Jurkat, Clone E6-1 (cell line): Measurements from ENCODE around the gene ZNF385A.
A peak's percentile ranks its signal among the peaks of the same experiment; 100 is the strongest.

Experiments
- DNase-seq: peaks from one replicate; pipeline ENCODE4 v3.0.0-alpha.2; 2011; ENCODE audit warnings: low read depth, low spot score
- H3K4me3 ChIP-seq: 2 replicates; pipeline ENCODE4 v1.5.1; 2011; ENCODE audit warnings: mild to moderate bottlenecking, low read length, control low read depth, moderate library complexity

The ZNF385A gene

GRCh38 chr12:54394986-54395385 is 10.5 kb upstream of the ZNF385A start:
- H3K4me3 ChIP-seq: no peak overlapping the region
- DNase-seq: no peak

GRCh38 chr12:54394281-54394719 is 9.8 kb upstream of the ZNF385A start:
- no peak overlapping the region for H3K4me3 ChIP-seq
- no peak for DNase-seq

DNA sequence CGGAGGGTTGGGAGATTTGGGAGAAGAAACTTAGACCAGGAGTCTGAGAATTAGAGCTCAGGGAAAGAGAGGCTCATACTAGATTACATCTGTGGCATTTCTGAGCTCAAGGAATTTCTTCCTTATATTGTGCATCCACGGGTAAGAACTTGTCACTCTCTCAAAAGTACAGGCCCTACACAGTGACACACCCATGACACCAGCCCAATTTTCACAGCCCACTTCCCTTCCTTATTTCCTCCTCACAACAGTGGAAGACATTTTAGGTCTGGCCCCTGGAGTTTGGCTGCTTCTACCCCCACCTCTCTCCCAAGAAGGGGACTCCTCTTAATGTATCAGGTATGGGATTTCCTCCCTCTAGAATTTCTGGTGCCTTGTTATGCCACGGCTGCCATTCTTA is 9.2 kb upstream of the ZNF385A start:
- H3K4me3 ChIP-seq: no peak overlapping the region
- no peak for DNase-seq

DNA sequence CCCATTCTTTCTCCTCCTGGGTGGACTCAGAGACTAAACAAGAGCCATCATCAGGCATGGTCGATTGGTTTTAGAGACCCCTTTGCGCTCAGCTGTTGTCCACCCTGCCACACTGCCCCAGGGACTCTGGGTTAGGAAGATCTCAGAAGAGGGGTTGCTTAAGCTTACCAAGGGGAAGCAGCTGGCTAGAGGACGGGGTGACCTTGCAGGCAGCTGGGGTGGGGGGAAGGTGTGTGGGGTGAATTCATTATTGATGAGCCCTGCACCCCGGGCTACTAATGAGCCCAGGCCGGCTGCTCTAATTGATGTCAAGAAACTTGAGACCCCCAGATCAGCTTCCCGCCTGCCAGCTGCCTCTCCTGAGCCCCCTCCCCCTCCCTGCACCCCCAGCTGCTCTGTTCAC is 8.7 kb upstream of the ZNF385A start:
- DNase-seq: no peak
- H3K4me3 ChIP-seq: no peak overlapping the region

DNA sequence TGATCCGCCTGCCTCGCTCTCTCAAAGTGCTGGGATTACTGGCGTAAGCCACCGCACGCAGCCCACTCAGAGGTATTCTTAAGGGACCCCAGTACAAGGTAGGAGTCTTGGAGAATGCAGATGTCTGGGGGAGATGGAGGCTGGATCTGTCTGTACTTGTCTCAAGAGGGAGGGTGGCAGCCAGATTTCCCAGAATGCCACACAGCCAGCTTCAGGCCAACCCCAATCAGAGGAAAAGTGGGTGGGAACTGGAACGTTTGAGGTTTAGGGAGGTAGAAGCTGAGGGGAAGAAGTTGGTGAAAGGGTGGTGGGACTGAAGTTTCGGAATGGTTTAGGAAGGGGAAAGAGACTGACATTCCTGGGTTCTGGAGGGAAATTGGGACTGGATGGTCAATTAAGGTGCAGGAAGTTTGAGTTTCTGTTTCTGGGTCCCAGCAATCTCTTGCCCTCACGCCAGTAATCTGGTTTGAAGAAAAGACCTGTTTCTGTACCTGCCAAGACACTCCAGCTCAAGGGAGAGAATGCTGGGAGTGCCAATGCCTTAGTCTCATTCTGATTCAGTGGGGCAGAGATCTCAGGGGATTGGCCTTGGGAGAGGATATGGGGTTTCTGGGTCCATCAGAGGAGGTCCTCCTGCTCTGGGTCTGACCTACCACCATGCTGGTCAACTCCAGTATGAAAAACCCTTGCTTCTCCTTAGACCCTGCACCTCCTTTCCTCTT is 8.1 kb upstream of the ZNF385A start:
- DNase-seq: no peak

DNA sequence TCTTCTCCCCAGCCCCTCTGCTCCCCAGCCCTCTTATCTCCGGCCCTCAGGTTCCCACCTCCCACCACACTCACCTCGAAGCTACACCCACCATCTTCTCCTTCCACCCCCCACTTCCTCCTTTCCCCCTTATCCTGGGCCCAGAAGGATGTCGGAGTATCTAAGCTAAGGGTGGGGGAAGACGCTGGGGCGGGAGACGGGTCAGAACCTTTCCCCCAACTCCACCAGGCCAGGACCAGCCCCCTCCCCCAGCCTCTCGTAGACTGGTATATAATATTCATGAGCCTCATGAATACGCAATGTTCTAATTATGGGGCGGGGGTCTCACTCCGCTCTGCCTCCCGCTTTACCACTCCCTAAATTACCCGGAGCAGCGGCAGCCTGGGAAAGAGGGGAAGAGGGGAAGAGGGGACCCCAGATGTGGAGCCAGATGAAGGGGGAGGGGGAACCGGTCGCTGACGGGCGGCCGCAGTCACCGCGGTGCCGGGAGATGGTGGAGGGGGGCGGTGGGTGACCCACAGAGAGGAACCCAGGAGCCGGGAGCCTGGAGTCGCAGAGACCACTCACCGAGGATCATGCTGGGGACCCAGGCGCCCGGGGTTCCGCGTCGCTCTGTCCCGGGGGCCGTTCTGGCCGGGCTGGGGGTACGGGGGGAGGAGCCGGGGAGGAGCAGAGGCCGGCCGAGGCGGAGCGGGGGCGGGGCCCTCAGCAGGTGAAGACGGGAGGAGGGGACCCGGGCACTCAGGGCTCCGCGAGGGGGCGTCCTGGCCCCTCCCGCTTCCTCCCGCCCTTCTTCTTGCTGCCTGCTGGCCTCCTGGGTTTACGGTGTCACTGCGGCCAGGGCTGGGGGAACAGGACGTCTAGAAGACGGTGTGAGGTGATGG is 6.4 kb upstream of the ZNF385A start:
- peak overlapping the region; percentile 33 for H3K4me3 ChIP-seq
- DNase-seq: no peak

More for the DNA sequence above, 8.1 kb upstream of the ZNF385A start:
- H3K4me3 ChIP-seq: no peak overlapping the region

DNA sequence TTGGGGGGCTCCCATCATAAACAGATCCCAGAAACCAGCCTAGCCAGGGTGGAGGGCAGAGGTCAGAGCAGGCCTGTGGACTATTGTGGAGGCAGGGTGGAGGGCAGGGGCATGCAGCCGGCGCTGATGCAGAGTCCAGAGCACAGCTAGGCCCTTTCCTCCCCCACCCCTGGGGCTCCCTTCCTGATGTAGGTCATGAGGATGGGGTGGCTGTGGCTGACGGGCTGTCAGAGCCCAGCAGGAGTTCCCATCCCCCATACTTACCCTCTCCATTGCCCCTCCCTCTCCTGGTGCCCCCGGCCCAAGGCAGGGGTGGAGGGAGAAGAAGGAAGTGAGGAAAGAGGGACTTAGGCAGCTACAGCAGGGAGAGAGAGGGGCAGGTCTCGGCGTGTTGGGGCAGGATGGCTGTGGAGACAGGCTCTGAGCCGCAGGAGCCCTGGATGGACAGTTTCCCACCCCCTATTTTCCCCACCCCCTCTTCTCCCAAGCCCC is 5.7 kb upstream of the ZNF385A start:
- no peak overlapping the region for H3K4me3 ChIP-seq
- no peak for DNase-seq

GRCh38 chr12:54389607-54390175 is 5.2 kb upstream of the ZNF385A start:
- H3K4me3 ChIP-seq: no peak overlapping the region
- no peak for DNase-seq

- no peak overlapping the region for H3K4me3 ChIP-seq
- DNase-seq: no peak
Observed at GRCh38 chr12:54389134-54389508, 4.6 kb upstream of the ZNF385A start.

- peak; percentile 46 for DNase-seq
- no peak overlapping the region for H3K4me3 ChIP-seq
Observed at GRCh38 chr12:54388237-54389133, 4.0 kb upstream of the ZNF385A start.

GRCh38 chr12:54387114-54387467 is 2.6 kb upstream of the ZNF385A start:
- no peak overlapping the region for H3K4me3 ChIP-seq
- no peak for DNase-seq

GRCh38 chr12:54386403-54387113 is 2.0 kb upstream of the ZNF385A start:
- DNase-seq: no peak
- no peak overlapping the region for H3K4me3 ChIP-seq

GRCh38 chr12:54385251-54385914 is 850 bp upstream of the ZNF385A start:
- no peak for DNase-seq
- no peak overlapping the region for H3K4me3 ChIP-seq

GRCh38 chr12:54383041-54383609 is 1.4 kb downstream of the ZNF385A start:
- H3K4me3 ChIP-seq: no peak overlapping the region
- no peak for DNase-seq

- H3K4me3 ChIP-seq: no peak overlapping the region
- no peak for DNase-seq
Observed at GRCh38 chr12:54381136-54381535, 3.4 kb downstream of the ZNF385A start.

GRCh38 chr12:54379398-54380201 is 4.9 kb downstream of the ZNF385A start:
- peak; percentile 69 for DNase-seq
- peak overlapping the region; percentile 34 for H3K4me3 ChIP-seq
